Stimulated activated CD8-positive, alpha-beta memory T cell treated with anti-CD3 and anti-CD28 coated beads, Interleukin-12 subunit alpha, Interleukin-12 subunit beta, amount 100 ng/mL, for 24 hours (primary cell): ENCODE results near the gene SFXN5.
"Not testable (repeated sequence)": the region's sequence is repeated elsewhere in the genome, so short reads cannot be mapped to it uniquely, and the experiment has no call there.

Experiments used
- DNase-seq: peaks from one replicate; pipeline ENCODE4 v3.0.0-alpha.2; 2020; ENCODE audit errors: extremely low read depth

SFXN5 gene

DNA sequence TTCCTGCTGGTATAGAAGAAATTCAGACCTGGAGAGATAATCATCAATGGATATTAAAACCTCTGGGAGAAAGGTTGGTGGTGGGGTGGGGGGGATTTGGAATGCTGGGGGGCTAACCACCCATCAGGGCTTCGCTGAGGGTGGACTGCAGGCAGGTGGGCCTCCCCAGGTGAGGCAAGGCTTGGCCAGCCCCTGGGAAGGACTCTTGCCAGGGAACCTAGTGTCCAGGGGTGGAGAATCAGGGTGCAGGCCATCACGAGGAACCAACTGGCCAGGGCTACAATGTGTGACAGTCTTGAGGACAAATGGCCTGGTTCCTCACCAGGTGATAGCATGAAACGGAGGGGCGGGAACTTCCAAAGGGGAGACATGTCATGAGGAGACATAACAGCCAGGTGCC is 29.4 kb upstream of the SFXN5 start:
- no peak for DNase-seq

DNA sequence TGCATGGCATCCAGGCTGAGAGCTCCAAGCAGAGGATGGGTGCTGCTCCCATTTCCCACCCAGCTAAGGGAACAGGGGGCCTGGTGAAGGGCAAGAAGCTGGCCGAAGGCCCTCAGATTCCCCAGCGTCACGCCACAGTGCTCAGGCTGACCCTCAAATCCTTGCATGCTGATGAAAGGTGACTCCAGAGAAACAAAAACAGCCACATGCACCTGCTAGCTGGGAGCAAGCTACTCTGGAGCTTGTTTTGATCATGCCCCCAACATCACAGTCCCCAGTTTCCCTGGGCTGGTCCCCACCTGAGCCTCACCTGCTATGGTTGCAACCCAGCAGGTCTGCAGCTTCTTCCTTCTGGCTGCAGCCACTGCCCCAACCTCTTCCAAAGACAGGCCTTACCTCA is 28.0 kb upstream of the SFXN5 start:
- DNase-seq: no peak

DNA sequence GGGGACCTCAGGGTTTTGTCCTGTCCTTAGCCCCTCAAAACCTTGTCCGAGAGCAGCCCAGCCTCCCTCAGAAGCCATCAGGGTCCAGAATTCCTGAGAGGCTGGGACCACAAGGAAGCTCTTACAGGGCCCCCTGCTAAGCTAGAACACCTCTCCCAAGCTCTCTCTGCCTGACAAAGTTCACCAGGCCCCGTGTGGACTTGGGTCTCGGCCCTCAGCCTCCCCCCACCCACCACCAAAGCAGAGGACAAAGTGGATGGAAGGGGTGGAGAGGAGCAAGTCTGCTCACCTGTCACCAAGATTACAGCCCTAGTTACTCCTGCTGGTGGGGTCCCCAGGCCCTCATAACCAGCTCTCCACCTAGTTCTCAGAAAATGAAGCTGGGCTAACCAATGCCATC is 24.4 kb upstream of the SFXN5 start:
- no peak for DNase-seq

DNA sequence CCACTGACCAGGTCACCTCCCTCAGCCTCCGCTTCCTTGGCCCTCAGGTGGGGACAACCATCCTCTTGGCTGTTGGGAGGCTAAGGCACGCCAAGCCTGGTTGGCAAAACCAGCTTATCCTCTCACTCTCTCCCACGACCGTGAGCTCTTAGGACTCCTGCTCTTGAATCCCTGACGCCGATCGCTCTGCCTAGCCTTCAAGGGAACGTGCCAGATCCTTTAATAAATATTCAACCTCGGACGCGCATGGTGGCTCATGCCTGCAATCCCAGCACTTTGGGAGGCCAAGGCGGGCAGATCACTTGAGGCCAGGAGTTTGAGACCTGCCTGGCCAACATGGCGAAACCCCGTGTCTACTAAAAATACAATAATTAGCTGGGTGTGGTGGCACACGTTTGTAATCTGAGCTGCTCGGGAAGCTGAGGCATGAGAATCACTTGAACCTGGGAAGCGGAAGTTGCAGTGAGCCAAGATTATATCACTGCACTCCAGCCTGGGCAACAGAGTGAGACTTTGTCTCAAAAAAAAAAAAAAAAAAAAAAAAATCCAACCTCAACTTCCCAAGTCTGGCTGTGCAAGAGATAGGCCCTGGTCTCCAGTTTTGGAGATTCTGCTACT is 22.2 kb upstream of the SFXN5 start:
- not testable (repeated sequence) for DNase-seq

DNA sequence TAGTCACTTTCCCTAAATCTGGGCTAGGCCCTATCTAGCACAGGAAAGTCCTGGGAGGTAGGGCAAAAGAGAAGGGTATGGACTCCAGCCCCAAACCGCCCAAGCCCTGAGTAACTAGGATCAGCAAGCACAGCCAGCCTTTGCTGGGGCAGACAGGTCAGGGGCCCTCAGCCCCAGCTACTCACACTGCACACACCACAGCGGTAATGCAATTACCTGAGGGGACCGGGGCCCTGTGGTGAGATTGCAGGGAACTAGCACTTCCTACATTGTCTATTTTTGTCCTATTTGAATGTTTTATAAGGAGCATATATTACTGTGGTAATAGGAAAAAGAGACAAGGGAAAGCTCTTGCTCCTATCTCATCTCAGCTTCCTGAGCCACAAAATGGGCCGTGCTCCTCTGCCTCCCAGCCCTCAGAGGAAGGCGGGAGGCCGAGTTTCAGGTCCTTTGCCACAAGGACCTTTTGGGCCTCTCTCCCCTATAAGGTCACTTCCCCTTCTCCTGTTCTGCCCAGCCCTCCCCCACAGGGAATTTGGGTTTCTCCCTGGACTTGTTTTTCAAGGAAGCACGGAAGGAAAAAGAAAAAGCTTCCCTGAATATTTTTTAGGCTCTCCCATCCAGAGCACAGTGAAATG is 20.8 kb upstream of the SFXN5 start:
- DNase-seq: no peak

DNA sequence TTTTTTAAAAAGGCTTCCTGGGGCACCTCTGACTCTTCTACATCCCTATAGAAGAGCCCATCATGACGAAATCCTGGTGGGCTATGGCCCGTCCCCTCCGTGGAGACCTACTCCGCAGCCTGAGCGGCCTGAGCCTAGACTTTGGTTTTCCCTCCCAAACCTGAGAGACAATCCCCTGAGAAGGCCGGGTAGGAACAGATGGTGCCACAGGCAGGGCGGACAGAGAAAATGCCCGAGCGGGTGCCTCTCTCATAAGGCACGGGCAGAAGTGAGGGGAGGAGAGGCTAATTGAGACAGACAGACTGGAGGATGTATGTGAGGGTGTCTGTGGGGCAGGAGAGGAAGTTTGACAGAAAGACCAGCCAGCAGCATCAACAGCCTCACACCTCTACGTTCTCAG is 20.2 kb upstream of the SFXN5 start:
- DNase-seq: no peak

DNA sequence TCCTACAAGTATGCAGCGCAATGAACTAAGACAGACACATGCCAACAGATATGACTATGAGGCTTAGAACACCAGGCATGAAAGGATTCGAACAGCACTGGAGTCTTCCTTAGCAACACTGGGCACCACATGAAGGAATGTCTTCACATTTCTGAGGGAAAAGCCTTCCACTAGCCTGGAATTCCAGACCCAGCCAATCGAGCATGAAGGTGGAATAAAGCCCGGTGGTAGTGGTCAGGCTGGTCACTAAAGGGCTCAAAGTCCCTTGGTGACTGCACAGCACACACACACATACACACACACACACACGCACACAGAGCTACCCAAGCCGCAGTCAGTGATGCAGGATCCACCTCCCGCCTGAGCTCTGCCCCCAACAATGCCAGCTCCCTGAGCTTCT is 19.7 kb upstream of the SFXN5 start:
- DNase-seq: no peak

DNA sequence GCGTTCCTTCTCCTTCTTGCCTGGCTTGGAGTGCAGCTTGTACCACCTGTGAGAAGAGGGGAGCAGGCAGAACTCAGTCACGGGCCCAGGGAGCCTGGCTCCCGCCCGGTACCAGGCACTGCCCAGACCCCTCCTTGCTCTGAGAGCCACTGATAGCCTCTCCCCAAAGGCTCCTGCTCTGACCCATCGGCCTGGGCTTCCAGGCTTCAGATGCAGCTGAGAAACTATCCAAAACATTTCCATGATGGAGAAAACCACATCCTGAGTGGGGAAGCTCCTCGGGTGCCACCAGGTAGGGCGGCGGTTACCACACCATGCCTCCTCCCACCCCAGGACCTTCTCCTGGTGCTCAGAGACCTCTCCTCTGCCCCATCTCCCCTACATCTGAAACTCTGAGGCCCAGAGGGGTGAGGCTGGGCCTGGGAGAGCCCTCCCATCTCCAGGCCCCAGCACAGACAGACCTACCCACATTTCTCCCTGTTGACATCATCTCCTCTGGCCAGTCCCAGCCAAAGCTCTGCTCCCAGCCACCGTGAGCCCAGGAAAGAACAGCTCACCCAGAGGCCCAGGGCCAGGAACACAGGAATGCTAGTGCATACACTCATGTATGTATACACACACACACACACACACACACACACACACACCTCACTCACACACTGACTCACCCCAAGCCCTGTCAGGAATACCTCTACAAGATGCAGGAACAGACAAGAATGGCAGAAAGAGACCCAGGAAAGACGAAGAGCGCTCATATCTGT is 17.9 kb upstream of the SFXN5 start:
- DNase-seq: no peak

DNA sequence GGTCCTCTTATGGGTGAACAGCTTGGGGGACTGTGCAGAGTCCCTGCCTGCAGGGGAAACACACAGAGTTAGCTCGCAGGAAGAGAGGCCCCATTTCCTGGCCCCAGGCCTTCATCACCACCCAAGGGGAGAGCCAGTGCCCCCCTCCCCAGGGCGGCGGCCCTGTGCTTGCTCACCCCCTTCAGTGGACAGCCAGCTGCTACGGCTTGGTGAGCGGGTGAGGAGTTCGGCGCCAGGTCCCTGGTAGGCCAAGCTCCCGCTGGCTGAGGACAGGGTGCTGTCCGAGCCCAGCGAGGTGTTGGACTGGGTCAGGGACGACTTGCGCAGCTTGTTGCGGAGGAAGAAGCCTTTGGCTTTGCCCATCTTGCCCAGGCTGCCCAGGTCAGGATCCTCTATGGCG is 17.2 kb upstream of the SFXN5 start:
- no peak for DNase-seq

DNA sequence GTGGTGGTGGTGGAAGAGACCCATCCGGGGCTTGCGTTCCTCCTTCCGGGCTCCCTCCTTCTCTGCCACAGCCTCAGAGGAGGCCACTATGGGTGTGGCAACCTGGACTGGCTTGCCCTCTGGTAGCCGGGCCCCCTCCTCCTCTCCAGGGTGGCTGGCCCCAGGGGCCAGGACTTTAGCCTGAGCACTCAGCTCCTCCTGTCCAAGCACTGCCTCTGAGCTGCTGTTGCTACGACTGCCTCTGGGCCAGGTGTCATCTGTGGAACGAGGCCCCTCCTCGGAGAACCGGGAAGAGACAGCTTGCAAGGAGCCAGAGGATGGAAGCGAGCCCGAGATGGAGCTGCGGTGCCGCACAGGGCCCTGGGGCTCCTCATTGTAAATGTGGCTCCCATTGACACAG is 16.7 kb upstream of the SFXN5 start:
- no peak for DNase-seq

DNA sequence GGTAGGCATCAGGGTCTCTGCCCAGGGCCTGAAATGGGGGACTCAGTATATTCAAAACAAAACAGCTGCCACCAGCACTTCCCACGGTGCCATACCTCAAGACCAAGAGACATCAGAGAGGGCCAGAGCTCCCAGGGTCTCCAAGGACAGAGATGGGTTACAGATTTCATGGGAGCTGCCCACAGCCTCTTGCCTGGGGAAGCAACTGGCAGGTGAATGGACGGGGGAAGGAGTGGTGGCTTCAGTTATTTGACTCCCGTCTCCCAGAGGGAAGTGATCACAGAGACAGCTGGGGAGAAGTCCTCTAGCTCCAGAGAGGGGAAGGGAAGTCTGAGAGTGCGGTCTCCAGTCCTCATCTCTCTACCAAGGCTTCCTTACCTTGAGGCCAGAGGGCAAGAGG is 15.8 kb upstream of the SFXN5 start:
- DNase-seq: no peak

DNA sequence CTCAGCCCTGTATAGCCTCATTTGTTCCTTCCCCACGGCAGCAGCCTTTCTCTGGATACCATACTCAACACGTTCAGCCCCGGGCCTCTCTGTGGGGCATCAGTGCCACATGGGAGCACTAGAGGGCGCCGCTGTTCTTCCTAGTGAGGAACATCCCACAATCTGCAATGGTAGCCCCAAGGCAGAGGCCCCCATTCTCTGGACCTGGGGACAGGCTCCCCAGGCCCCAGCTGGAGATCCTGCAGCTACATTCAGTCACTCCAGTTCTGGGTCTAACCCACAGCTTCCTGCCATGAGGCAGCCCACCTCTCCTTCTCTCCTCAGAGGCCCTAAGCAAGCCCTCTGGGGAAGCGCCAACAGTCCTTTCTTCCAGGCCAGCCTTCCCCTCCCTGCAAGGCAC is 14.2 kb upstream of the SFXN5 start:
- peak; percentile 61 for DNase-seq

DNA sequence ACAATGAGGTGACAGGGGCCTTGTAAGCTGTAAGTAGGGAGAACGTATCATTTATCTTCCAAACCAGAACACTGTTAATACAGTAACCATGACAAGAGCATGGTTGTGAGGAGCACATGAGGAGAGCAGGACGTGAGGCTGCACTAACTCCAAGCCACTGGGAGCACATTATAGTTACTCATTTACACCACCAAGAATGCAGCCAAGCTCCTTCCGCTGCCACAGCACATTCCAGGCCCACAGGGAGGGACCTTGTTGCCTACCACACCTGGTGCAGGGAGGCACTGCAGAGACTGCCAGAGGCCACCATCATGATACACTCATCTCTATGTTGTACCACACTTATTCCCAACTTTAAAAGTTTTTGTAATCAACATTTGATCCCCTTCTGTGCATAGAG is 13.5 kb upstream of the SFXN5 start:
- no peak for DNase-seq

DNA sequence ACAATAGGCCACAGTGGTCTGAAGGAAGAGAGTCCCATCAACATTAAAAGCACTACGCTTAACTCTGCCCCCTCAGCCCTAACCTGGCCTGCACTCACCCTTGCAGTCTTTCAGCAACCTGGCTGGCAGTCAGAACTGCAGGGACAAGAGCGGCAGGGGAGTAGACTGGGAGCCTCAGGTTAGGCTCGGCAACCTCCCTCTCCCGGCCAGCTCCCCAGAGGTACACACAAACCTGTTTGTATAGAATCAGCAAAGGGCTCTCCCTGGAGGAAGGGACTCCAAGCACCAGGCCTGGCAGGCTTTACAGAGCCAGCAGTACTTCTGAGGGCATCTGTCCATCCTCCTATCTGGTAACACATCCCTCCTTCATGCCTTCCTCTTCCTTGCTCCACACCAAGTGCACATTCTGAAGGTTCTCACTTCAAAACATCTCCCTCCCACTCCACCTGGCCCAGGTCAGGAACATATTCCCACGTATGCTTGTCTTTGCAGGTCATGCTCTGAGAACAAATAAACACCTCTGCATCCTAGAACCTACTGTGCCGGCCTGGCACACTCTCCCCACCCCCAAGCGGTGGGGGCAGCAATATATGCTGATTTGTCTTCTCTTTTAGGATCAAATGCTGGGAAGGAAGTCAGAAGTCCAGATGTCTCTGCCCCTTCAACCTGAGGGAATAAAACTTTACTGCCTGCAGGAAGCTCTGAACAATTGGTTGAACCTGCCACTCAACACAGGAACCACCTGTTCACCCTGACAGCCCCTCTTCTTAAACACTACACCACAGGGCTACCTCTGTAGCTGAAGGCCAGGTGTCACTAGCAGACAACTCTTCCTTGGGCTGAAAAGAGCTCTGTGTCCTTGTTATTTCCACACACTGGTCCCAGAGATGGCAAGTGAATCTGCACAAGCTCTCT is 12.6 kb upstream of the SFXN5 start:
- no peak for DNase-seq

DNA sequence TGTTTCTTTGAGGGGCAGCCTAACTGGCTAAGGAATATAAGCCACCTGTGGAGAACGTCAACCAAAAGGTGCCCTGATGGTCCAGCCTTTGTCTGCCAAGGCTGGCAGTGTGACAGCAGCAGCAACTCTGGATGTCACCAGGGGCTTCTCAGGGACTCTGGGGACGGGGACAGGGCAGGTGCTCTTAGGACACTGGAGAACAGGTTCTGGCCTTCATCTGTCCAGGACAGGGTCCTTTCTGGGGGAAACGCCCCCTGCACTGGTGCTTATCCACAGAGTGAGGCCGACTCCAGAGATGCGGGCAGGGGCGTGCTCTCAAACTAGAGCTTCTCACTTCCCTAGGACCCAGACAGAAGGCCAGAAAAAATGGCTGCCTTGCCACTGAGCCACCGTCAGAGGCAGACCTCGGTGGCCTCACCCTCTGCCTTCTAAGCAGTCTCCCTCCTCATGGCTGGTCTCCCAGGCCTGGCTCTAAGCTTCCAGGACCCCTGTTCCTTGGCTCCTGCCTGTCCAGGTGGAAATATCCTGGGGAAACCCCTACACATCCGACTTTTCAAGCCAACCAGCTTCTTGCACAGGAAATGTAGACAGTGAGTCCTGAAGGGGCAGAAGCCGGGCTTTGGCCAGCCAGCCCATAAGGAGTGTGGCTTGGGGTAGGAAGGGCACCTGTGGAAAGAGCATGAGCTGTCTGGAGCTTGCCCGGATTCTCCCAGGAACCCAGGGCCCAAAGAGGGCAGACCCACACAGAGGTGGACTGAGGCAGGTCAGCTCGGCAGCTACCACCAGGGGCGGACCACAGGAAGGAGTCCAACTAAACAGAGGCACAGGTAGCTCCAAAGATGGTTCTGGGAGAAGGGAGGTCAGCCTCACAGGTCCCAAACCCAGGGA is 11.3 kb upstream of the SFXN5 start:
- no peak for DNase-seq

DNA sequence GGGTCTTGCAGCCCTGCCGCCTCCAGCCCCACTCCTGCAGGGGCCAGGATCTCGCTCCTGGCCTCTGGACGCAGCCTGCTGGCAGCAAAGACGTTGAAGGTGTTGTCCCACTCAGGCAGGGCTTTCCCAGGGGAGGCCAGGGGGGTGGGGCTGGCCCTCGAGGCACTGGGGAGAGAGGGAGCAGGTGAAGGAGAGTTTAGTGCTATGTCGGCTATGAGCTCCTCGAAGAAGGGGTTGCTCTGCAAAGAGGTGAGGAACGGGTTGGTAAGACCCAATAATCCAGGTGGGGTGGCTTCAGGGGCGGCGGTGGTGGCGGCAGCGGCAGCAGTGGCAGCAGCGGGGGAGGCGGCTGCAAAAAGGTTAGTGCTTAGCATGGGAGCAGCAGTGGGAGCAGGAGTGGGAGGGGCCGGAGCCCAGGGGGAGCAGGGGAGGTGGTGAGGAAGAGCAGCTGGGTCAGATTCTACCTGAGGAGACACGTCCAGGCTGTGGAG is 9.7 kb upstream of the SFXN5 start:
- no peak for DNase-seq

DNA sequence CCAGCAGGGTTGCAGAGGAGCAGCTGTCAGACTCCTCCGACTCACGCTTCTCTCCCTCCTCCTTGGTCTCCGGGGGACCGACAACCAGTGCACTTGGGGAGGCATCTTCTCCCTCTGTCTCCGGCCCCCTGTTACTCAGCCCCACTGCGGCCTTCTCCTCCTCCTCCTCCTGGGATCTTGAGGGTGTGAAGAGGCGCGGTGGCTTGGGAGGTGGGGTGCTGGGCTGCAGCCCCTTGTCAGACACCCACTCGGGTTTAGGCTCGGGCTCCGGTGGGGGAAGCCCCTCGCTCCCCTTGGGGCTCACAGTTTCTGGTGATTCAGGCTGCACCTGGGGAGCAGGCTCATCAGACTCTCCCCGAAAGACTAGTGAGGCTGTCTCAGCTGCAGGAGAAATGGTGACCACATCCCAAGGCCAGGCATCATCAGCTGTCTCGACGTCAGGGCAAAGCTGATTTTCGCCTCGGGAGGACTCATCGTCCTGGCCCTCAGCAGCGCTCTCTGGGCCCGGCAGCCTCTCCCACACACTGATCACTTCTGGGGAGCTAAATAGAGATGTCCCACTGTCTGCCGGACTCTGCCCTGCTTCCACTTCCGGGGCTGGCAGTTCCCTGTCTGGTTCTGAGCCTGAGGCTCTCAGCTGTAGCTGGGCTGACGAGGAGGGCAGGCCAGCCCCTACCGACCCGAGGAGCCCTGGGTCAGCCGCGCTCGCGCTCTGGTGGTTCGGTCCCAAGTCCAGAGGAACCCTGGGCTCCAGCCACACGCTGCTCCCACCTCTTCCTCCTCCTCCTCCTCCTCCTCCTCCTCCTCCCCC is 9.0 kb upstream of the SFXN5 start:
- DNase-seq: no peak

DNA sequence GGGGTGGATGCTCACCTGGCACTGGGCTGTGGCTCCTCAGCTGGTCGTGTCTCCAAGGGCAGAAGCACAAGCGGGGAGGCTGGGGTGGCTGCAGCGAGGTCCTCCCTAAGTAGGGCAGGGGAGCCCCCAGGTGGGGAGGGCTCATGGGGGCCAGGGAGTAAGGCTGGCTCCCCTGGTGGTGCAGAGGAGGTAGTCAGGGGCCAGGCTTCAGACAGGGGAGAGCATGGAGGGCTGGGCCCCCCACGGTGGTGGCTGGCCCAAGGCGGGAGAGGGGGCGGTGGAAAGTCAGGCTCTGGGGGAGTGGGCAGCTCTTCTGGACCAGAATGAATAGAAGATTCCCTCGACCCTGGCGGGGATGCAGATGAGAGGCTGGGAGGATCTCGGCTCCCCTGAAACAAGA is 8.1 kb upstream of the SFXN5 start:
- no peak for DNase-seq

DNA sequence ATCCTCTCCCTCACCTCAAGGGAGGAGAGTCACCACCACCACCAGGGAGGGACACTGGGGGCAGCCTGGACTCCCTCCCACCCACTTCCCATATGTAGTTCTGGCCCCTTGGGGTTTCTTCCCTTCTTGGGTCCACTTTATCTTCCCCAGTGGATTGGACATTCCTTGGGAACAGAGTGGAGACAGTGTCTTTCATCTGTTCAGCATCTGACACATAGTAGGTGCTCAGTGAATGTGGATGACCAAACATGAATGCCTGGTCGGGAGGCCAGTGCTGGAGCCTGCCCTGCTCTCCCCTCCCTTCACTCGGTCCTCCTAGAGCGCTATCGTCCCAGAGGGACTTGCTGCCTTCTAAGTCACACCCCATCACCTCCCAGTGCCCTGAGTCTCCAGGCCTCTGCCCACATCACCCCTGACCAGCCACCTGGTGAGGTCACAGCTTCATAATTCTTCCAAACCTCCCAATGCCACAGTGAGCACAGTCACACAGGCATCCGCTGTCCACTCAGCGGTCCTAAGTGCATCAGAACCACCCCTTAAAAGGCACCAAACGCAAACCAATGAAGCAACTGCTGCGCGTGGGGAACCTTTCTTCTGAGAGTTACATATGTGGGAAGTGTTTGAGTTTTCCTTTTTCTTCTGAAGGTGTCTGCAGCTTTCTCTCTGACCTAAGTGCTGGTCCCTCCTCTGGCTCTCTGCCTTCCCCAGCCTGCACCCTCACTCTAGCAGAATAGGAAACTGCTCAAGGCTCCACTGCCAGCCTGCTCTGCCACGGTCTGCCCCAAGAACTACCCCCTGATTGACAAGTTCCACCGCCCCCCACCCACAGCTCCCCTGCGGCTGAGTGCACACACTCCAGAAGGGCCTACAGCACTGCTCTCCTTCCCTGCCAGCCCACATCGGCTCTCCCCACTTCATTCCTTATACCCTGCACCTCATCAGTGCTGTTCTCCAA is 7.2 kb upstream of the SFXN5 start:
- no peak for DNase-seq
